GM19324 (cell line): Measurements from ENCODE around the gene PPP4R3A.
"Not testable (repeated sequence)": the region's sequence is repeated elsewhere in the genome, so short reads cannot be mapped to it uniquely, and the experiment has no call there.

Source experiments
- ATAC-seq: cut with Tn5 transposase; IDR thresholded peaks from one replicate; pipeline ENCODE4 v1.9.1; 2021; ENCODE audit warnings: mild to moderate bottlenecking, moderate library complexity; ENCODE audit not compliant: unreplicated experiment, low FRiP score

The PPP4R3A gene

GRCh38 chr14:91506226-91506625 is 3.9 kb downstream of the PPP4R3A start:
- ATAC-seq, result no peak

- ATAC-seq, result no peak
Observed at GRCh38 chr14:91503000-91503504, 7.1 kb downstream of the PPP4R3A start.

GRCh38 chr14:91501951-91502930 is 7.9 kb downstream of the PPP4R3A start:
- ATAC-seq, result no peak

- no peak for ATAC-seq
Observed at GRCh38 chr14:91501348-91501747, 8.8 kb downstream of the PPP4R3A start.

DNA sequence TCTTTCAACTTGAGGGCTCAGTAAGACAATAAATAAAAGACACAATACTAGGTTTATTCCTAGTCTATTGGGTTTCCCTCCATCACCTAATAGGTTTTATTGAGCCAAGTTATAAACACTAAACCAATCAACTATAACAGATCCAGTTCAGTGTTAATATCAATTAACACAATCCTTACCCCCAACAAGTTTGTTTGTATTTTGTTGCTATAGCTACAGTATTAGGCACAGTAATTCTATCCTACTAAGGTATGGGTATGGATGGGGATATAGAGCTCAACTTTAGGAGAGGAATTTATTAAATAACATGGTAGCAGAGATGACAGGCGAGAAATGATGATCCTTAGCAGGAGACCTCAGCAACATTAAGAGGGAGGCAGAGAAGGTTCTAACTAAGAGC is 13.3 kb downstream of the PPP4R3A start:
- ATAC-seq, result no peak

DNA sequence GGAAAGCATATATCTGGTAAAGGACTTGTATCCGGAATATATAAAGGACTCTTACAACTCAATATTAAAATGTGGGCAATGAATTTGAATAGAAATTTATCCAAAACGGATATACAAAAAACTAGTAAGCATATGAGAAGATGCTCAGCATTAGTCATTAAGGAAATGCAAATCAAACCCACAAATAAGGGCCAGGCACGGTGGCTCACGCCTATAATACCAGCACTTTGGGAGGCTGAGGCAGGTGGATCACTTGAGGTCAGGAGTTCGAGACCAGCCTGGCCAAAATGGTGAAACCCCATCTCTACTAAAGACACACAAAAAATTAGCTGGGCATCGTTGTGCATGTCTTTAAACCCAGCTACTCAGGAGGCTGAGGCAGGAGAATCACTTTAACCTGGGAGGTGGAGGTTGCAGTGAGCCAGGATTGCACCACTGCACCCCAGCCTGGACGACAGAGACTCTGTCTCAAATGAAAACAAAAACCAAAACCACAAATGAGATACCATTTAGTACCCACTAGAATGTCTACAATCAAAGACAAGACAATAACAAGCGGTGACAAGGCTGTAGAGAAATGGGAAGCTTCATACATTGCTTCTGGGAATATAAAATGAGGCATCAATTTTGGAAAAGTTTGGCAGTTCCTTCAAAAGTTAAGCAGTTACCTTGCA is 15.6 kb downstream of the PPP4R3A start:
- ATAC-seq, result not testable (repeated sequence)

GRCh38 chr14:91493169-91493568 is 16.9 kb downstream of the PPP4R3A start:
- ATAC-seq, result no peak

- no peak for ATAC-seq
Observed at GRCh38 chr14:91484744-91485143, 25.4 kb downstream of the PPP4R3A start.

DNA sequence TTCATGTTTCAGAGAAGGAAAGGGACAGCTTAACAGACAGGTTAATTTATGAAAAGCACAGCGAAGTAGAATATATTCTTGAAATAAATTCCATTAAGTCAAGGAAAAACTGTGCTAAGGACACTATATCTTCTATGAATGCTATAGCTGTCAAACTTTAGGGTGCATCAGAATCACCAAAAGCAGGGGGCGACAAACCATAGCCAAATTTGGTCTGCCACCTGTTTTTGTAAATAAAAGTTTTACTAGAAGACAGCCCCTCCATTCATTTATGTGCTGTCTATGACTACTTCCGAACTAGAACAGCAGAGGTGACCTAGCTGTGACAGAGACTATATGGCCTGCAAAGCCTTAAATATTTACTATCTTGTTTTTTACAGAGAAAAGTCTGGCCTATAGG is 25.9 kb downstream of the PPP4R3A start:
- no peak for ATAC-seq

GRCh38 chr14:91482263-91483013 is 27.7 kb downstream of the PPP4R3A start:
- ATAC-seq, result no peak

DNA sequence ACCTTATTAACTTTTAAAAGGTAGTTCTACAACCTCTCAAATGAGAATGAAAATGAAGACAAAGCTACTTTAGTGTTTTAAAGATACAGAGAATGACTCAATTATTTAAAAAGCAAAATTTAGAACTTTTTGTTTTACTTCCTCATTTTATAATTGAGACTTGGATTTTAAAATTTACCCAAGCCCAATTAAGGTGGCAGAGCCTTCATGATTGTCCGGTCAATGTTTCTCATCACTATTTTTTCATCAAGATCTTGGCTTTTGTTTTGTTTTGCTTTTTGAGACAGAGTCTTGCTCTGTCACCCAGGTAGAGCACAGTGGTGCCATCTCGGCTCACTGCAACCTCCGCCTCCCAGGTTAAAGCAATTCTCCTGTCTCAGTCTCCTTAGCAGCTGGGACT is 32.7 kb downstream of the PPP4R3A start:
- no peak for ATAC-seq

DNA sequence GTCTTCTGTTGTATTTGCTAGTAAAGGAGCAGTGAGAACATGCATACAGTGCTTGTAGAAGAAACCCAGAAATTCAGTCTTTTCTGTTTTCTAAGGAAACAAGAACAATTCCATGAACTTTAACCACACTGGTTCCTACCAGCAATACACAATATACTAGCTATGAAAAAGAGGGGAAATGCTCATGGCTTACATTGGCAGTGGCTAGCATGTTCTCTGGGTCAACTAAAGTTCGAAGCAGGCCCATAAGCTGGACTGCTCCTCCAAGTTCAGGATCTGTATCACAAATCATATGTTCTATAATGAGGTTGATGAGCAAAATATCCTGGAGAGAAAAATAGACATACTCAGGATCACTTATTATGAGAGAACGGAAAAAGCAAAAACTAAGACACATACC is 37.1 kb downstream of the PPP4R3A start:
- no peak for ATAC-seq

- ATAC-seq, result no peak
Observed at GRCh38 chr14:91470216-91470615, 39.9 kb downstream of the PPP4R3A start.

- no peak for ATAC-seq
Observed at GRCh38 chr14:91466192-91466591, 43.9 kb downstream of the PPP4R3A start.

GRCh38 chr14:91464615-91465205 is 45.4 kb downstream of the PPP4R3A start:
- ATAC-seq, result no peak

DNA sequence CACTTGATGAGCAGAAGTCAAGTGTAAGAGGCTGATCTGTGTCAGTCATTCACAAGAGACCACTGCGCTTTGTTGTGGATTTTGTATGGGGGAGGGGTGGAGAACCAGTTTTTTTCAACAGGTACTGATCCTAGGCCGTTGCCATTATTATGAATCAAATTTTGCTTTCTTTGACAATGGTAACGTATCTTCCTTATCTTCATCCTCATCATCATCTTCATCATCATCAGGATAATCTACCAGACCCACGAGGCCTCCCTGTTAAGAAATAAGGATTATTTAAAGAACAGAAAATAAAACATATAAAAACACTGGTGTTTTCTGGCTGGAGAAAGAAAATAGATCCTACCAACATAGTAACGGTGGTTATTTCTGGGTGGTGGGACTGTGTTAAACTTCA is 51.5 kb downstream of the PPP4R3A start:
- ATAC-seq, result no peak

DNA sequence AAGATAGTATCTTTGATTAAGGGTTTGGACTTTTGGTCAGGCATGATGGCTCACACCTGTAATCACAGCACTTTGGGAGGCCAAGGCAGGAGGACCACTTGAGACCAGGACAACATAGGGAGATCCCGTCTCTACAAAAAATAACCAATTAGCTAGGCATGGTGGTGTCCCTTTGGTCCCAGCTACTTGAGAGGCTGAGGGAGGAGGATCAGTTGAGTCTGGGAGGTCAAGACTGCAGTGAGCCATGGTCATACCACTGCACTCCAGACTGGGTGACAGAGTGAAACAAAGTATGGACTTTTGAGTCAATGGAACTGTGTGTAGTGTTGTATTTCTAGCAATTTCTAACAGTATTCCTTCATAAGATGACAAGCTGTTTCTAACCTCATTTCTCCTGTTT is 53.8 kb downstream of the PPP4R3A start:
- no peak for ATAC-seq

DNA sequence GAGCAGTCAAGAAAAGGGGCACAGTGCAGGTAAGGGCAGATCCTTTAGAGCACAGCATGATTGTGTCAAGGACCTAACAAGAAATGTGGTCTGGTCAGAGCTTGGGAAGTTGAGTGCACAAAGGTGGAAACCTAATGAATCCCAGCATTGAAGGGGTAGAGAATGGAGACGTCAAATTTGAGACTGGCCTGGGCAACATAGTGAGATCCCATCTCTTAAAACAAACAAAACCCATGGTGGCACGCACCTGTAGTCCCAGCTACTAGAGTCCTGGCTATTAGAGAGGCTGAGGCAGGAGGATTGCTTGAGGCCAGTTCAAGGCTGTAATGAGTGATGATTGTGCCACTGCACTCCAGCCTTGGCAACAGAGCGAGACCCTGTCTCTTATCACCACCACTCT is 55.5 kb downstream of the PPP4R3A start:
- no peak for ATAC-seq

- ATAC-seq, result no peak
Observed at GRCh38 chr14:91454155-91454554, 56.0 kb downstream of the PPP4R3A start.

GRCh38 chr14:91453744-91454143 is 56.4 kb downstream of the PPP4R3A start:
- no peak for ATAC-seq
